GM19035 (cell line): ENCODE measurements around the gene ADAM10.

Source experiments
- ATAC-seq: cut with Tn5 transposase; IDR thresholded peaks from one replicate; pipeline ENCODE4 v1.9.1; 2021; ENCODE audit not compliant: unreplicated experiment

The ADAM10 gene

GRCh38 chr15:58554758-58555157 lies 194.7 kb downstream of the ADAM10 start:
- ATAC-seq: no peak

DNA sequence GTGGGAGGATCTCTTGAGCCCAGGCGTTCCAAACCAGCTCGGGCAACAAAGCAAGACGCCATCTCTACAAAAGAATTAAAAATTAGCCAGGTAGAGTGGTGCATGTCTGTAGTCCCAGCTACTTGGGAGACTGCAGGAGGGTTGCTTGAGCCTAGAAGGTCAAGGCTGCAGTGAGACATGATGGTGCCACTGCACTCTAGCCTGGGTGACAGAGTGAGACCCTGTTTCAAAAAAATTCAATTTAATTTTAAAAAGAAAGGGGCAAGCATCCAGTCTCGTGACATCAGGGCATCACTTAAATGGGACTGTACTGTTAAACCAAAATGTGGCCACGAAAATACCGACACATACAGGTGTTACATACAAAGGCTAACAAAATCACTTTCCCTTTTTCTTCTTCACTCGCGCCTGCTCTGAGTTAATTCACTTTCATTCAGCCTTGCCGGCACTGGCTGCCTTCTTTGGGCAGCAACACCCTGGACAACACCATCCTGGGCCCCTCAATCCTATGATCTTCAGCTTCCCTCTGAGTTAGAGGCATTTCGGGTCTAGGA lies 196.1 kb downstream of the ADAM10 start:
- no peak for ATAC-seq

GRCh38 chr15:58552505-58553364 lies 196.8 kb downstream of the ADAM10 start:
- ATAC-seq: no peak

DNA sequence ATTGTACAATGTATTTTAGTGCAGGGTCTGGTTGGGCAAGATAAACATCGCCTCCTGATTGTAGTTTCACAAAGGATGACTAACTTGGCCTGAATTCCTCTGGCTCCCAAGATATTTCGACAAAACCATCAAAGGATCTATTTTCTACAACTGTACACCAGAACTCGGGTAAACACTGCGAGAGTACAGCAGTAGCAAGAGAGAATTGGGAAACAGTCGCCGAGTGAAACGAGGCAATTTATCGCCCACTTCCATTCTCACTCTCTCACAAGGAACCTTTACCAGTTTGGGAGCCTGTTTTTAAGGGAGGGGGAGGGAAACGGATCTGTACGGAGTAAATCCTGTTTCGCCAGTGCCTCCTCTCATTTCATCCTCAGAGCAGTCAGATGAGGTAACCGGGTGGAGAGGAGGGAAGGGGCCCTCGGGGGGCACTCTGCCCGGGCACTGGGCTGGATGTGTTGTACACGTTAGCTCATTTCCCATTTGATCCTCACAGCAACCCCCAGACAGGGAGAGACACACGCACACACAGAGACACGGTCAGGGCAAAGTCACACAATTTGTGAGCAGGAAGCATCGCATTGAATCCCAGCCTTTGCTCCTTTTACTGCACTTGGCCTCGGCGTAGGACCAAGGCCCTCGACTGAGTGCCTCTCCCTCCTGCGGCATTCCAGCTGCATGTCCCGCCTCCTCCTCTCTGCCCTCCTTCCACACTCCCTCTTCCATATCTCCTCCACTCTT lies 197.6 kb downstream of the ADAM10 start:
- ATAC-seq: no peak

- no peak for ATAC-seq
Measured at GRCh38 chr15:58551084-58551763, 198.3 kb downstream of the ADAM10 start.

DNA sequence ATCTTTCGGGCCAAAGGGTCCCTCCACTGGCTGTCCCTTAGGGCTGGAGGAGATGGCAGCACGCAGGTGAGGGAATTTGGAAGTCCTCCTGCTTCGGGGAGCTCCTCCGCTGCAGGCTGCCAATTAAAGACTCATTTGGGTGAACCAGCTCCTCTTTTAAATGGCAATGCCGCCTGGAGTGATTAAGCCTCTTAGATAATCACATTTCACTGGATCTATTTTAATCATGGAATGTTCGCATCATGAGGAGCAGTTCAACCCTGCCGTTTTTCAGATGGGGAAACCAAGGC lies 199.8 kb downstream of the ADAM10 start:
- ATAC-seq: no peak

GRCh38 chr15:58549013-58549784 lies 200.3 kb downstream of the ADAM10 start:
- no peak for ATAC-seq

- no peak for ATAC-seq
Measured at GRCh38 chr15:58548308-58549012, 201.0 kb downstream of the ADAM10 start.

GRCh38 chr15:58547628-58548307 lies 201.7 kb downstream of the ADAM10 start:
- ATAC-seq: no peak

DNA sequence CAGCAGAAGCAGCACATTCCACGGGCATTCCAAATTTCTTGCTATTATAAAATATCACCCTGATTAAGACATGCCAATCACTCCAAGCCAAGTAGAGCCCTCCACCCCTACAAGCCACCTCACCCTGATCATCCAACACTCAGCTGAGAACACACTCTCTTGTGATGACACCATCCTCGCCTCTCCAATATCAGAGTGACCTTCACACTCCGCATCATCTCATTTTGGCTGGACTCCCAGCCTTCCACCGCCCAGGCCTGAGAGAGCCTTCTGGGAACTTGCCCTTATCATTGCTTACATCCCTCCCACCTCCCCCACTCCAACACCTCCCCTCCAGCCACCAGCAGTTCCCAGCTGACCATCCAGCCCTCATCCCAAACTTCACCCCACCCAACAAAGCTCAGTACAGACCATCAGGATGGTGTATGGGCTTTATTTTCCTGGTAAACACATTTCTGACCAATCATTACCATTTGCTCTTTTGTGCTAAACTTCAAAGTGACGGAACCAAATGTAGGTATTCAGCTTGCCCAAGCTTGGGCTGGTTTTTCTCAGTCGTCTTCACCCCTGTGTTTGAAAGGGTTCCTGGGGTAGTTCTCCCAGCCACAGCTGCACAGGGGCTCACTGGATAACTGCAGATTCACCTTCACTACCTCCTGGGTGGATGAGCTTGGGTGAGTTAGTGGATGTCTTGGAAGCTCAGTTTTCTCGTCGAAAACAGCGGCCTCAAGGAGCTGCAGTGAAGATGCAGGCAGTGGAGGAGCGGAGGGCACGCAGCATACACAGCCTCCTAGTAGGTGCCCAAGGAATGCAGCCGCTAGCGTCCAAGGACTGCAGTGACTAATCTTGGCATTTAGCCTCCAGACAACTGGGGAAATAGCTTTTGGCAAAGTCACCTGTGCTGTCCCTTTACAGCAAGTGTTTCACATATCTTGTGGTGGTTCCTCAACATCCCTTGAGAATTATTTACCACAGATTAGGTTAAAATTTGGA lies 202.6 kb downstream of the ADAM10 start:
- no peak for ATAC-seq

DNA sequence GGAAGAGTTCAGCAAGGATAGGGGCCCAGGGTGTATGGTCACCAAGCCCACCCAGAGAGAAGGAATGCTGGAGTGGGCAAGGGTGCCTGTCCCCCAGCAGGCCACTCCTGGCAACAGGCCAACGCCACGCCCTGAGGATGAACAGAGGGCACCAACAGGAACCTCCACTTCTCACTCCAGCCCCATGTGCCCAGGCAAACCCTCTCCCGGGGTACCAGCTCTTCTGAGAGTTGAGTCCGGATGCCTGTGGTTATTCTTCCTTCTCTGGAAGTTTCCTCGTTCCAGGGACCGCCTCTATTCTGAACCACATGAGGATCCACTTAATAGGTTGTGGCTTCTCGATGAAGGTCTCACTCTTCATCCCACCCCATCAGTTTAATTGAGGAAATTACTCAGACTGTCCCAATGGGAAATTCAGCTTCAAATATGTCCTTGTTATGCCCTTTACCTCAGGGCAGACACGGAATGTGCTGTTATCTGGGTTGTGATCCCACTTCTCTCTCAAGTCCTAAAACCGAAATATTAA lies 203.4 kb downstream of the ADAM10 start:
- ATAC-seq: no peak

DNA sequence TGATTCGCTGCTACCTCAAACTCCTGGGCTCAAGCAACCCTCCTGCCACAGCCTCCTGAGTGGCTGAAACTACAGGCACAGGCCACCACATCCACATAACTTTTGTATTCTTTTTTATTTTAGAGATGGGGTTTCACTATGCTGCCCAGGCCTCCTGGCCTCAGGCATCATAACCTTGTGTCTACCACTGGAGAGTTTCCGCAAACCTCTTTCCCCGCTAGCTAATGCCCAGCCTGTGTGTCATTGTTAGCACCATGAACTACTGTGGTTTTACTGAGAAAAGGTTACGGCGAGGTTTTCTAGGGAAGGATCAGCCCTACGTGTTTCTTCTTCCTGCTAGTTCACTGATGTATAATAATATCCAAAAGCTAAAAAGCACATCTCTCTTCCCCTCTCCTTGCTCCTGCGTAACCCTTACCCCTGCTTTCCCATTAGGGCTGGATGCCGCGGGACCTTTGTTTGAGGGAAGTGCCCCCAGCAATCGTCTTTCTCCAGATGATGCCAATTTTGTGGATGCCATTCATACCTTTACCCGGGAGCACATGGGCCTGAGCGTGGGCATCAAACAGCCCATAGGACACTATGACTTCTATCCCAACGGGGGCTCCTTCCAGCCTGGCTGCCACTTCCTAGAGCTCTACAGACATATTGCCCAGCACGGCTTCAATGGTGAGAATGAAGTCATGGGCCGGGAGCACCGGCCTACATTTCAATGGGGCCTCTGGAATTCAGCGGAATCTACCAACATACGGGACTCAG lies 204.0 kb downstream of the ADAM10 start:
- no peak for ATAC-seq

GRCh38 chr15:58544756-58545155 lies 204.8 kb downstream of the ADAM10 start:
- no peak for ATAC-seq

DNA sequence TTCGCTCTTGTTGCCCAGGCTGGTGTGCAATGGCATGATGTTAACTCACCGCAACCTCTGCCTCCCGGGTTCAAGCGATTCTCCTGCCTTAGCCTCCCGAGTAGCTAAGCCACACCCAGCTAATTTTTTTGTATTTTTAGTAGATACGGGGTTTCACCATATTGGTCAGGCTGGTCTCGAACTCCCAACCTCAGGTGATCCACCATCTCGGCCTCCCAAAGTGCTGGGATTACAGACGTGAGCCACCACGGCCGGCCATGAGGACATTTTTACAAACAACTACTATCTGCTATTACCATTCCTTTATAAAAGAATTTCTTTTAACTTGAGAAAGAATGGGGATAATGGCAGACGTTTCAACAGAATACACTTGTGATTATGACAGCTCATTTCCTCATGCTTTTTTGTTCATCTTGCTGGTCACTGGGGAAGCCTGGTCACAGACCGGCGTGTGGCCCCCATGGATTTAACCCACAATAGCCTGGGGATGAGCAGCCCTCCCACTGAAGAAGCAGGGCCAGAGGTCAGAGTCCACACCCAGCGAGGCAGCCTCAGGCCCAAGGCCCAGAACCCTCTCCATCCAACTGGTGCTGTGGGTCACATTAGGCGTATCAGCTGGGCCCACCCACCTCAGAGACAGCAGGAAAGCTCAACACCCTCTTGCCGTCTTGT lies 205.7 kb downstream of the ADAM10 start:
- no peak for ATAC-seq

DNA sequence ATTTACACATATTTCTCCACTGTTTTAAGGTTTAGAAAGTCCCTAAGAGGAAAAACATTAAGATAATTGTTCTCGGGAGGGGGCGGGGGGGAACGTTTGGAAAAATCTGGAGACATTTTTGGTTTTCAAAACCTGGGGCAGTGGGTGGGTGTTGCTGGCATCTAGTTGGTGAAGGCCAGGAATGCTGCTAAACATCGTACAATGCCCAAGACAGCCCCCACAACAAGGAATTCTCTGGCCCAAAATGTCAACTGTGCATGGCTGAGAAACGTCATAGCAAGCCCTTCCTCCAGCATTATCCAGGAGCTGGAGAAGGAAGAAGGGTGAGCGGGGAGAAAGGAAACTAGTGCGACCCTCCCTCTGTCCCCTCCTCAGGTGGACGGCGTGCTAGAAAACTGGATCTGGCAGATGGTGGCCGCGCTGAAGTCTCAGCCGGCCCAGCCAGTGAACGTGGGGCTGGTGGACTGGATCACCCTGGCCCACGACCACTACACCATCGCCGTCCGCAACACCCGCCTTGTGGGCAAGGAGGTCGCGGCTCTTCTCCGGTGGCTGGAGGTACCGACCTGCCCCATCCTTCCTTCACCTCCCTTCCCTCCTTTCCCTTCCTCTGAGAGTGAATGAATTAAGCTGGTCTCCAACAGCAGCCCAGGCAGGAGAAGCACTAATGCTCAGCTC lies 208.0 kb downstream of the ADAM10 start:
- ATAC-seq: no peak

- no peak for ATAC-seq
Measured at GRCh38 chr15:58539548-58539947, 210.0 kb downstream of the ADAM10 start.
